ENCODE measurements around the gene PCDHGA5.
"Not testable (repeated sequence)": the region's sequence is repeated elsewhere in the genome, so short reads cannot be mapped to it uniquely, and the experiment has no call there.

PCDHGA5 gene

DNA sequence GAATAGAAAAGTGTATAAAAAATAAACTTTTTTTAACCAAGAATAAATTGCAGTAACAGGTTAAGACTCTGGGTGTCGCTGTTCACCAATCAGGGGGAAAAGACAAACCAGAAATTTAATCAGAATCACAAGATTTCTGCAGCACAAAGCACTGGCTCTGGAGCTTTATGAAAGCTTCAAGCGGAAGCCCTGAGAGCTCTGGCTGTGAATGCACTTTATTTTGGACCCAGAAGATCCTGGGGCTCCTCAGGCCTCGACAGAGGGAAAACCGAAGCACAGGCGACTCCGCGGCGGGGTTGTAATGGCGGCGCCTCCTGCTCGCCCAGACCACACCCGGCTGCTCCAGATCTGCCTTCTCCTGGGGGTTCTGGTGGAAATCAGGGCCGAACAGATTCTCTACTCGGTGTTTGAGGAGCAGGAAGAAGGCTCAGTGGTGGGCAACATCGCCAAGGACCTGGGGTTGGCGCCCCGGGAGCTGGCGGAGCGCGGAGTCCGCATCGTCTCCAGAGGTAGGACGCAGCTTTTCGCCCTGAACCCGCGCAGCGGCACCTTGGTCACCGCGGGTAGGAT lies 9.0 kb upstream of the PCDHGA5 start, which contains the start of gene PCDHGA4:
TSS of gene PCDHGA4 (plus strand) at position 122 of the 570 bp plus-strand sequence. CDS start at position 209, 87 bp downstream.
- no peak for DNase-seq

- DNase-seq: no peak
Measured at GRCh38 chr5:141355641-141356040, 8.3 kb upstream of the PCDHGA5 start.

- DNase-seq: no peak
Measured at GRCh38 chr5:141356133-141356532, 7.8 kb upstream of the PCDHGA5 start.

GRCh38 chr5:141356950-141357349 lies 7.0 kb upstream of the PCDHGA5 start:
- DNase-seq: no peak

GRCh38 chr5:141359790-141360426 lies 4.1 kb upstream of the PCDHGA5 start, which contains the start of gene PCDHGB2:
Gene PCDHGB2 (plus strand): TSS chr5:141359994. CDS start chr5:141360136, 142 bp downstream.
- DNase-seq: no peak

GRCh38 chr5:141360685-141361084 lies 3.3 kb upstream of the PCDHGA5 start:
- no peak for DNase-seq

DNA sequence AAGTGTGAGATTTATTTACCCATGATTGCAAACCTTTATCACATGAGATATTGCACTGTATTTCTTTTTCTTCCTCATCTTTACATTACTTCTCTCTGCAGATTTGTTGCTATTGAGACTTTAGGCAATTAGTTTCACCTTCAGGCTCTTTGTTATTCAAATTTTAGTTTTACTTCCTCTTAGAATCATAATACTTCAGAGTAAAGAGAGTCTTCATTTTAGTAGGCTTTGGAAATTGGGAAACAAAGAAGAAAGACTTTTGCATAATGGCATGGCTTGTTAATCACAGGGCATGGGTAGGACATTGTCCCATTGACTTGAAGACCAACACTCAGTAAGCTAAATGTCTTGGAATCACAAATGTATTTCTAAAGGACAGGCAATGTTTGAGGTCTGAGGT lies 1.2 kb upstream of the PCDHGA5 start:
- DNase-seq: no peak

- no peak for DNase-seq
Measured at GRCh38 chr5:141366016-141366896, 2.3 kb downstream of the PCDHGA5 start.

GRCh38 chr5:141369994-141370848 lies 6.3 kb downstream of the PCDHGA5 start, which contains the start of gene PCDHGB3:
Gene PCDHGB3 (plus strand): TSS chr5:141370242. CDS start chr5:141370395, 153 bp downstream.
- DNase-seq: no peak

- no peak for DNase-seq
Measured at GRCh38 chr5:141371572-141372475, 7.9 kb downstream of the PCDHGA5 start.

GRCh38 chr5:141373673-141374317 lies 9.8 kb downstream of the PCDHGA5 start, which contains the start of gene PCDHGA6:
Gene PCDHGA6 (plus strand): TSS chr5:141373891. CDS start chr5:141374084, 193 bp downstream.
- no peak for DNase-seq

DNA sequence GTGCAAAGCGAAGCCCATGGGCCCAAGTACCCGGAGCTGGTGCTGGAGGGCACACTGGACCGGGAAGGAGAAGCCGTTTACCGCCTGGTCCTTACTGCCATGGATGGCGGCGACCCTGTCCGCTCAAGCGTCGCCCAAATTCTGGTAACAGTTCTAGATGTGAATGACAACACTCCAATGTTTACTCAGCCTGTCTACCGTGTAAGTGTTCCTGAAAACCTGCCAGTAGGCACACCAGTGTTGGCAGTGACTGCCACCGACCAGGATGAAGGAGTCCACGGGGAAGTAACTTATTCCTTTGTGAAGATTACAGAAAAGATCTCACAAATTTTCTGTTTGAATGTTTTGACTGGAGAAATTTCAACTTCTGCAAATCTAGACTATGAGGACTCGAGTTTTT lies 10.7 kb downstream of the PCDHGA5 start:
- DNase-seq: no peak

- DNase-seq: not testable (repeated sequence)
Measured at GRCh38 chr5:141375444-141376155, 11.6 kb downstream of the PCDHGA5 start.

GRCh38 chr5:141382469-141383294 lies 18.7 kb downstream of the PCDHGA5 start, which contains the start of gene PCDHGA7:
Gene PCDHGA7 (plus strand): TSS chr5:141382742. CDS start chr5:141382900, 158 bp downstream.
- no peak for DNase-seq

GRCh38 chr5:141383345-141383744 lies 19.4 kb downstream of the PCDHGA5 start:
- no peak for DNase-seq

GRCh38 chr5:141384471-141385267 lies 20.7 kb downstream of the PCDHGA5 start:
- no peak for DNase-seq

DNA sequence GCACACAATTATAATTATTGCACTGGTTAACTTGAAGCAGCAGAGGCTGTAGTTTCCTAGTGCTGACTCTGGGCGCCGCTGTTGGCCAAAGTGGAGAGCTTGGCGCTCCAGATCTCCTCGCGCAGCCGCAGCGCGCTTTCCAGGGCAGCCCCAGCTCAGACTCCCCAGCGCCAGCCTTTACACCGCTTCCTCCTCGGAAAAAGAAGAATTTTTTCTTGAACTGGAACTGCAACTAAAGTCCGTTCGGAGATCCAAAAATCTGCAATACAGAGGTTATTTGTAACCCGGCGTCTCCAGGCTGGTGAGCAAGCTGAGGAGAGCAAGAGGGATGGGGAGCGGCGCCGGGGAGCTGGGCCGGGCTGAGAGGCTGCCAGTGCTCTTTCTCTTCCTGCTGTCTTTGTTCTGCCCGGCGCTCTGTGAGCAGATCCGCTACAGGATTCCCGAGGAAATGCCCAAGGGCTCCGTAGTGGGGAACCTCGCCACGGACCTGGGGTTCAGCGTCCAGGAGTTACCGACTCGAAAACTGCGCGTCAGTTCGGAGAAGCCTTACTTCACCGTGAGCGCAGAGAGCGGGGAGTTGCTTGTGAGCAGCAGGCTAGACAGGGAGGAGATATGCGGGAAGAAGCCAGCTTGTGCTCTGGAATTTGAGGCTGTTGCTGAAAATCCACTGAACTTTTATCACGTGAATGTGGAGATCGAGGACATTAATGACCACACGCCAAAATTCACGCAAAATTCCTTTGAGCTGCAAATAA lies 23.8 kb downstream of the PCDHGA5 start, which contains the start of gene PCDHGB4:
TSS of gene PCDHGB4 (plus strand) at position 142 of the 755 bp plus-strand sequence. CDS start at position 329, 187 bp downstream.
- not testable (repeated sequence) for DNase-seq

All from NCI-H1417 treated with DMSO at 0.1 percent for 48 hours (cell line).